Measurements from ENCODE around the gene DCTPP1.

Gene DCTPP1

GRCh38 chr16:30407804-30408534 is 21.9 kb downstream of the DCTPP1 start:
- DNase-seq (ENCODE audit: low spot score): no peak
- TF ChIP-seq CTCF (IDR thresholded peaks at IDR 0.05; ENCODE audit: borderline replicate concordance, control extremely low read depth, extremely low read depth, insufficient read depth, missing control alignments): no peak
- in situ Hi-C loops (cut with MboI; ENCODE audit: low sequenced_read_pairs, unreplicated experiment): loop anchor here (25.0 kb wide), 2 partner anchors 221 to 296 kb away; partner anchors contain the start of genes BOLA2B, CORO1A, GDPD3 and MAPK3

- TF ChIP-seq CTCF (IDR thresholded peaks at IDR 0.05; ENCODE audit: borderline replicate concordance, control extremely low read depth, extremely low read depth, insufficient read depth, missing control alignments): no peak
- in situ Hi-C loops (cut with MboI; ENCODE audit: low sequenced_read_pairs, unreplicated experiment): loop anchor here (25.0 kb wide), 2 partner anchors 220 to 295 kb away; partner anchors contain the start of genes BOLA2B, CORO1A, GDPD3 and MAPK3
- DNase-seq (ENCODE audit: low spot score): peak; percentile 95
Measured at GRCh38 chr16:30407102-30407803, 22.6 kb downstream of the DCTPP1 start, which contains the start of gene ZNF771. TSS of gene ZNF771 (plus strand) at chr16:30407606. CDS start at chr16:30408054, 448 bp downstream.

- in situ Hi-C loops (cut with MboI; ENCODE audit: low sequenced_read_pairs, unreplicated experiment): loop anchor here (25.0 kb wide), 2 partner anchors 219 to 294 kb away; partner anchors contain the start of genes BOLA2B, CORO1A, GDPD3 and MAPK3
- no peak for TF ChIP-seq CTCF (IDR thresholded peaks at IDR 0.05; ENCODE audit: borderline replicate concordance, control extremely low read depth, extremely low read depth, insufficient read depth, missing control alignments)
- DNase-seq (ENCODE audit: low spot score): no peak
Measured at GRCh38 chr16:30406795-30407101, 23.1 kb downstream of the DCTPP1 start.

GRCh38 chr16:30401768-30402425 is 27.9 kb downstream of the DCTPP1 start:
- in situ Hi-C loops (cut with MboI; ENCODE audit: low sequenced_read_pairs, unreplicated experiment): loop anchor here (25.0 kb wide), 2 partner anchors 215 to 290 kb away; partner anchors contain the start of genes BOLA2B, CORO1A, GDPD3 and MAPK3
- TF ChIP-seq CTCF (IDR thresholded peaks at IDR 0.05; ENCODE audit: borderline replicate concordance, control extremely low read depth, extremely low read depth, insufficient read depth, missing control alignments): no peak
- DNase-seq (ENCODE audit: low spot score): no peak

- TF ChIP-seq CTCF (IDR thresholded peaks at IDR 0.05; ENCODE audit: borderline replicate concordance, control extremely low read depth, extremely low read depth, insufficient read depth, missing control alignments): no peak
- in situ Hi-C loops (cut with MboI; ENCODE audit: low sequenced_read_pairs, unreplicated experiment): loop anchor here (25.0 kb wide), 2 partner anchors 212 to 287 kb away; partner anchors contain the start of genes BOLA2B, CORO1A, GDPD3 and MAPK3
- DNase-seq (ENCODE audit: low spot score): no peak
Measured at GRCh38 chr16:30399435-30400186, 30.2 kb downstream of the DCTPP1 start.
